ENCODE measurements around the gene ELAVL3.
A peak's percentile ranks its signal among the peaks of the same experiment; 100 is the strongest.

Gene ELAVL3

GRCh38 chr19:11480715-11481533 lies at the start of gene ELAVL3:
TSS of gene ELAVL3 (minus strand) at chr19:11481046. CDS start at chr19:11480608, 438 bp downstream.
- DNase-seq (ENCODE audit: low spot score), result no peak

- peak; percentile 50 for DNase-seq (ENCODE audit: low spot score)
Observed at GRCh38 chr19:11530432-11530831, 49.6 kb upstream of the ELAVL3 start.

GRCh38 chr19:11528551-11529341 lies 47.9 kb upstream of the ELAVL3 start, which contains the start of gene ECSIT:
TSS of gene ECSIT (minus strand) at chr19:11529134. CDS start at chr19:11519170, 9,964 bp downstream.
- peak; percentile 98 for DNase-seq (ENCODE audit: low spot score)

- no peak for DNase-seq (ENCODE audit: low spot score)
Observed at GRCh38 chr19:11519138-11519537, 38.3 kb upstream of the ELAVL3 start.

GRCh38 chr19:11513946-11514345 lies 33.1 kb upstream of the ELAVL3 start:
- DNase-seq (ENCODE audit: low spot score), result no peak

- no peak for DNase-seq (ENCODE audit: low spot score)
Observed at GRCh38 chr19:11510444-11510843, 29.6 kb upstream of the ELAVL3 start.

- no peak for DNase-seq (ENCODE audit: low spot score)
Observed at GRCh38 chr19:11507370-11508078, 26.7 kb upstream of the ELAVL3 start.

GRCh38 chr19:11506967-11507366 lies 26.1 kb upstream of the ELAVL3 start:
- no peak for DNase-seq (ENCODE audit: low spot score)

- no peak for DNase-seq (ENCODE audit: low spot score)
Observed at GRCh38 chr19:11506101-11506555, 25.3 kb upstream of the ELAVL3 start.

- DNase-seq (ENCODE audit: low spot score), result peak; percentile 99
Observed at GRCh38 chr19:11505504-11506100, 24.8 kb upstream of the ELAVL3 start, which contains the start of gene ZNF653. TSS of gene ZNF653 (minus strand) at chr19:11505839. CDS start at chr19:11505786, 53 bp downstream.

GRCh38 chr19:11505032-11505503 lies 24.2 kb upstream of the ELAVL3 start:
- peak; percentile 99 for DNase-seq (ENCODE audit: low spot score)

- DNase-seq (ENCODE audit: low spot score), result no peak
Observed at GRCh38 chr19:11504502-11505031, 23.7 kb upstream of the ELAVL3 start.

GRCh38 chr19:11499890-11500420 lies 19.1 kb upstream of the ELAVL3 start:
- DNase-seq (ENCODE audit: low spot score), result no peak

GRCh38 chr19:11499220-11499726 lies 18.4 kb upstream of the ELAVL3 start:
- no peak for DNase-seq (ENCODE audit: low spot score)

- DNase-seq (ENCODE audit: low spot score), result peak; percentile 82
Observed at GRCh38 chr19:11496391-11497163, 15.7 kb upstream of the ELAVL3 start.

GRCh38 chr19:11495885-11496284 lies 15.0 kb upstream of the ELAVL3 start:
- DNase-seq (ENCODE audit: low spot score), result no peak

- DNase-seq (ENCODE audit: low spot score), result no peak
Observed at GRCh38 chr19:11495481-11495880, 14.6 kb upstream of the ELAVL3 start.

GRCh38 chr19:11494634-11495285 lies 13.9 kb upstream of the ELAVL3 start:
- no peak for DNase-seq (ENCODE audit: low spot score)

GRCh38 chr19:11489378-11489777 lies 8.5 kb upstream of the ELAVL3 start:
- DNase-seq (ENCODE audit: low spot score), result no peak

Measured in AG08395 (cell line).